ENCODE data around the gene KCNQ1. TPM values are rescaled to one million over a fixed set of nuclear protein-coding genes. Genes with fewer than 3 reads are reported as not detected.

The KCNQ1 gene
- total RNA-seq, 4 donors from 2014 or later, result 0.89 to 2.2 (median 1.3) TPM

DNA sequence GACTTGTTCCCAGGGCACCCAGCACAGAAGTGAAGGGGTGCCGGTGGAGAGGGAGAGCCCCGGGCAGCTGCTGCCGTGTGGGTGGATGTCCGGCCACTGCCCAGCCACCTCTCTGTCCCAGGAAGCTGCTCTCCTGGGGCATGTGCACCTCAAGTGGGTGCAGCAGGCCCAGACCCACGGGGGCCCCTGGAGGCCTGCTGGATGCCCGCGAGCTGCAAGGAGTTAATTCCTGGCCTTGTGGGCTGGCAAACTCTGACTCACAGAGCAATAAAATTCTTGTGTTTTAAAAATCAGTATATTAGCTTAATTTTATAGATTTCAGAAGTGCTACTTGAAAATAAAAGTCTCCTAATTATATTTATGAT, 292.4 kb downstream of the KCNQ1 start:
- no peaks in the 10 kb centered on the region for H3K36me3 ChIP-seq
- no peaks in the 10 kb centered on the region for H3K9me3 ChIP-seq
- WGBS, result 88% methylated on average over 5 of the region's 7 CpGs
- H3K4me1 ChIP-seq, result peaks cover 7% of the 10 kb centered on the region
- TF ChIP-seq POLR2AphosphoS5 (IDR thresholded peaks at IDR 0.05) (no peak), POLR2A (IDR thresholded peaks at IDR 0.05) (no peak), EP300 (IDR thresholded peaks at IDR 0.05) (no peak)
- TF ChIP-seq, protein P1, sequence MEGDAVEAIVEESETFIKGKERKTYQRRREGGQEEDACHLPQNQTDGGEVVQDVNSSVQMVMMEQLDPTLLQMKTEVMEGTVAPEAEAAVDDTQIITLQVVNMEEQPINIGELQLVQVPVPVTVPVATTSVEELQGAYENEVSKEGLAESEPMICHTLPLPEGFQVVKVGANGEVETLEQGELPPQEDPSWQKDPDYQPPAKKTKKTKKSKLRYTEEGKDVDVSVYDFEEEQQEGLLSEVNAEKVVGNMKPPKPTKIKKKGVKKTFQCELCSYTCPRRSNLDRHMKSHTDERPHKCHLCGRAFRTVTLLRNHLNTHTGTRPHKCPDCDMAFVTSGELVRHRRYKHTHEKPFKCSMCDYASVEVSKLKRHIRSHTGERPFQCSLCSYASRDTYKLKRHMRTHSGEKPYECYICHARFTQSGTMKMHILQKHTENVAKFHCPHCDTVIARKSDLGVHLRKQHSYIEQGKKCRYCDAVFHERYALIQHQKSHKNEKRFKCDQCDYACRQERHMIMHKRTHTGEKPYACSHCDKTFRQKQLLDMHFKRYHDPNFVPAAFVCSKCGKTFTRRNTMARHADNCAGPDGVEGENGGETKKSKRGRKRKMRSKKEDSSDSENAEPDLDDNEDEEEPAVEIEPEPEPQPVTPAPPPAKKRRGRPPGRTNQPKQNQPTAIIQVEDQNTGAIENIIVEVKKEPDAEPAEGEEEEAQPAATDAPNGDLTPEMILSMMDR (IDR thresholded peaks at IDR 0.05), result no peak
- H3K27ac ChIP-seq, result no peak overlapping the region
- no peak overlapping the region for H3K4me3 ChIP-seq
- no peak for DNase-seq (ENCODE audit: low spot score in 2 of 2)
- no peaks in the 10 kb centered on the region for H3K27me3 ChIP-seq

DNA sequence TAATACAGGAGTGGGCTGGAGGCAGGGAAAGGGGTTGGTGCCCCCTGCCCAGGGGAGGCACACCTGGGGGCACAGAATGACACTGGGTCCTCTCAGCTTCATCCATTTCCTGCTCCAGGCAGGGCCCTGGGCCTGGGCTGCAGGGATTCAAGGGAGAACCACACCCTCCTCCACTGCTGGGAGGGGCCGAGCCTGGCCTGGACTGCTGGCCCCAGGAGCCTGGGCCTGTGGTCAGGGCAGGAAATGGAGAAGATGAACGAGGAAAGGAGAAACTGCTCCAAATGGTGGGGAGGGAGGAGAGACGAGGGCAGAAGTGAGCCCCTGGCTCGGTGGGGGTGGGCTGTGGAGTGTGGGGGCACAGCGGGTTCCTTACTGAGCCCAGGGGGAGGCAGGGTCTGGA, 293.1 kb downstream of the KCNQ1 start:
- H3K9me3 ChIP-seq, result no peaks in the 10 kb centered on the region
- H3K27me3 ChIP-seq, result no peaks in the 10 kb centered on the region
- no peak overlapping the region for H3K4me3 ChIP-seq
- H3K4me1 ChIP-seq, result peaks cover 7% of the 10 kb centered on the region
- no peak for TF ChIP-seq POLR2AphosphoS5 (IDR thresholded peaks at IDR 0.05)
- TF ChIP-seq EP300 (IDR thresholded peaks at IDR 0.05), result no peak
- TF ChIP-seq POLR2A (IDR thresholded peaks at IDR 0.05), result no peak
- TF ChIP-seq, protein P1 (IDR thresholded peaks at IDR 0.05), result no peak
- H3K27ac ChIP-seq, result no peak overlapping the region
- H3K36me3 ChIP-seq, result no peaks in the 10 kb centered on the region
- DNase-seq (ENCODE audit: low spot score in 2 of 2), result no peak
- 70% methylated on average over 5 of the region's 5 CpGs for WGBS

DNA sequence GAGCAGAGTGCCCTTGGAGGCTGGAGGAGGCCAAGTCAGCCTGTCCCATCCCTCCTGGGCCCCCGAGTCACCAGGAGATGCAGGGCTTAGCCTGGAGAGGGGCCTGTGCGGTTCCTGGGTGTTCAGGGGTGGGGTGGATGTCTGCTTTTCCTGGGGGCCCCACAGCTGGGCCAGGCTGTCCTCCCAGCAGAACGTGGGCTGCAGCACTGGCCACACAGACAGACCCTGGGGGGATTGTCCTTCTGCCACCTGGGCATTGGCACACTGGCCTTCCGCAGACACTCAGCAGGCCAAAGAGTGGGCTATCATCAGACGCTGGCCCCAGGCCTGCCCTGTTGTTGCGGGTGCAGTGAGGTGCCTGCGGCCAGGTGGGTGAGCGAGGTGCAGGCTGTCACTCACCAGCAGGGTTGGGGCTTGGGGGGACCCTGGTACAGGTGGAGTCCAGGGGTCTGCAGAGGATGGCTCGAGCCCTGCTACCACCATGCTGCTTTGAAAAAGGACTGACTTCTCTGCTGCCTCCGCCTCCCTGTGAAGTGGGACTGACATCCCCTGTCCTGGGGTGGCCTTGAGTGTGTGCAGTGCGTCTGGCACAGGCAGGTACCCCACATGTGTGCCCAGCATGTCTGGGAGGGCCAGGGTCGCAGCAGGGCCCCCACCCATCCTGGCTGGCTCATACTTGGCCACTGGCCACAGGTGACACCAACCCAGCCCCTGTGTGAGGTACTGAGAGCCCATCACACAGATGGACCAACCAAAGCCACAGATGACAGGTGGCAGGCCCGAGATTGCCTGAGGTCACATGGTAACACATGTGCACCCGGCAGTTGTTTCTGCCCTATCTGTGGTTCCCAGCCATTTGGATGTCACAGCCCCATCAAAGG, 294.0 kb downstream of the KCNQ1 start:
- Histone ChIP-seq H3K27ac (no peak overlapping the region), H3K4me1 (peaks cover 7% of the 10 kb centered on the region), H3K9me3 (no peaks in the 10 kb centered on the region), H3K27me3 (no peaks in the 10 kb centered on the region), H3K4me3 (no peak overlapping the region), H3K36me3 (no peaks in the 10 kb centered on the region)
- 95% methylated on average over 4 of the region's 14 CpGs for WGBS
- DNase-seq (ENCODE audit: low spot score in 2 of 2), result no peak
- TF ChIP-seq, protein P1 (IDR thresholded peaks at IDR 0.05), result no peak
- TF ChIP-seq EP300 (IDR thresholded peaks at IDR 0.05) (no peak), POLR2A (IDR thresholded peaks at IDR 0.05) (no peak), POLR2AphosphoS5 (IDR thresholded peaks at IDR 0.05) (no peak)

DNA sequence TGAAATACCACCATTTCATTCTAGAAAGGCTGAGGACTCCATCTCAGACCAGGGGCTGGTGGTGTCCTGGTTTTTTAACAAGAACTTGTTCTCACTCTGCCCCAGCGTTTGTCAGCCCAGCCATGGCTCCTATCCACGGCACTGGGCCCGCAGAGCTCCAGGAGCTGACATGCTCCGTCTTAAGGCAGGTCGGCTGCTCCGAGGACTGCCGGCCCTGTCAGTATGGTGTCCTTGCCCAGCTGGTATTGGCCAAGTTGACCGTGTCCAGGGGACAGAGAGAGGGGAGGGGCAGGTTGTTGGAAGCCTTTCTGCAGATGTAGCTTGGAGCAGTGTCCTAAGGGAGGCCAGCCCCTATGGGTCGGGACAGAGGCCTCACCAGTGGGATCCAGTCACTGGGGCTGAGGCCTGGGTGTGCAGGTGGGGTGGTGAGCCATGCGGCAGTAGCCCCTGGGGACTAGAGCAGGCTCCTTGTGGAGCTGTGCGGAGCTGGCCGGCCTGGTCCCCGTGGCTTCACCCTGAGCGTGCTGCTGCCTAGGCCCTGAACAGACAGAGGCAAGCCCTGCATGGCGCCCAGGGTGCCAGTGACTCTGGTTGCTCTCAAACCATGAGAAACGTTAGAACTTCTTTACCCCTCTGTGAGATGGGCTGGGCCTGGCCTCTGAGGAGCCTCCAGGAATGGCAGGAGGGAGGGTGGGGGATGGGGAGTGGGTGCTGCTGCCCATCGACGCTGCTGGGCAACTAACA, 294.9 kb downstream of the KCNQ1 start:
- Histone ChIP-seq H3K9me3 (no peaks in the 10 kb centered on the region), H3K4me1 (peaks cover 7% of the 10 kb centered on the region), H3K27ac (no peak overlapping the region), H3K27me3 (no peaks in the 10 kb centered on the region), H3K36me3 (no peaks in the 10 kb centered on the region), H3K4me3 (no peak overlapping the region)
- TF ChIP-seq, protein P1 (IDR thresholded peaks at IDR 0.05), result no peak
- TF ChIP-seq POLR2A (IDR thresholded peaks at IDR 0.05) (no peak), POLR2AphosphoS5 (IDR thresholded peaks at IDR 0.05) (no peak), EP300 (IDR thresholded peaks at IDR 0.05) (no peak)
- 95% methylated on average over 10 of the region's 18 CpGs for WGBS
- no peak for DNase-seq (ENCODE audit: low spot score in 2 of 2)
